ENCODE measurements around the gene ZNF444.
"Not testable (repeated sequence)": the region's sequence is repeated elsewhere in the genome, so short reads cannot be mapped to it uniquely, and the experiment has no call there.

DNA sequence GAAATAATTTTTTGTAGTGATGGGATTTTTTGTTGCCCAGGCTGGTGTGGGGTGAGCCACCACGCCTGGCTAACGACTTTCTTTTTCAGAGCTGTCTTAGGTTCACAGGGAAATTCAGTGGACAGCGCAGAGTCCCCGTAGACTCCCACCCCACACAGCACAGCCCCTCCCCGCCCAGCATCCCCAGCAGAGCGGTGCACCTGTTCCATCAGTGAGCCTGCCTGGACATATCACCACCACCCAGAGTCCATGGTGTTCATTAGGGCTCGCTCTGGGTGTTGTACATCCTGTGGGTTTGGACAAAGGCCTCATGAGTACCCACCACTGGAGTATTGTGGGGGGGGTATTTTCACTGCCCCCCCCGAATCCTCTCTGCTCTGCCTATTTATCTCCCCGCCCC is 68.9 kb downstream of the ZNF444 start:
- TF ChIP-seq, protein P1, sequence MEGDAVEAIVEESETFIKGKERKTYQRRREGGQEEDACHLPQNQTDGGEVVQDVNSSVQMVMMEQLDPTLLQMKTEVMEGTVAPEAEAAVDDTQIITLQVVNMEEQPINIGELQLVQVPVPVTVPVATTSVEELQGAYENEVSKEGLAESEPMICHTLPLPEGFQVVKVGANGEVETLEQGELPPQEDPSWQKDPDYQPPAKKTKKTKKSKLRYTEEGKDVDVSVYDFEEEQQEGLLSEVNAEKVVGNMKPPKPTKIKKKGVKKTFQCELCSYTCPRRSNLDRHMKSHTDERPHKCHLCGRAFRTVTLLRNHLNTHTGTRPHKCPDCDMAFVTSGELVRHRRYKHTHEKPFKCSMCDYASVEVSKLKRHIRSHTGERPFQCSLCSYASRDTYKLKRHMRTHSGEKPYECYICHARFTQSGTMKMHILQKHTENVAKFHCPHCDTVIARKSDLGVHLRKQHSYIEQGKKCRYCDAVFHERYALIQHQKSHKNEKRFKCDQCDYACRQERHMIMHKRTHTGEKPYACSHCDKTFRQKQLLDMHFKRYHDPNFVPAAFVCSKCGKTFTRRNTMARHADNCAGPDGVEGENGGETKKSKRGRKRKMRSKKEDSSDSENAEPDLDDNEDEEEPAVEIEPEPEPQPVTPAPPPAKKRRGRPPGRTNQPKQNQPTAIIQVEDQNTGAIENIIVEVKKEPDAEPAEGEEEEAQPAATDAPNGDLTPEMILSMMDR (IDR thresholded peaks at IDR 0.05; ENCODE audit: insufficient read depth, low read length, poor library complexity, severe bottlenecking) = not testable (repeated sequence)
- TF ChIP-seq EZH2phosphoT487 (conservative IDR thresholded peaks at IDR 0.05; ENCODE audit: low read length) = not testable (repeated sequence)

Data from SU-DHL-6 (cell line).